IMR-90 (cell line): Measurements from ENCODE around the gene CFAP43.

Source experiments
- CEBPB ChIP-seq: IDR thresholded peaks from 2 replicates; pipeline ENCODE4 v1.6.1; 2012; ENCODE audit warnings: low read depth, low read length, improper control_type of control experiment
- CHD1 ChIP-seq: IDR thresholded peaks from 2 replicates; pipeline ENCODE4 v1.6.1; 2012; ENCODE audit warnings: low read depth, low read length, improper control_type of control experiment
- MAFK ChIP-seq: IDR thresholded peaks from 2 replicates; pipeline ENCODE4 v1.6.1; 2012; ENCODE audit warnings: low read depth, low read length, improper control_type of control experiment
- MAZ ChIP-seq: IDR thresholded peaks from 2 replicates; pipeline ENCODE4 v1.6.1; 2012; ENCODE audit warnings: low read depth, mild to moderate bottlenecking, low read length, improper control_type of control experiment, moderate library complexity, borderline replicate concordance
- MXI1 ChIP-seq: IDR thresholded peaks from 2 replicates; pipeline ENCODE4 v1.6.1; 2012; ENCODE audit warnings: low read depth, mild to moderate bottlenecking, low read length, moderate library complexity, borderline replicate concordance
- POLR2A ChIP-seq: IDR thresholded peaks from 2 replicates; pipeline ENCODE4 v1.6.1; 2012; ENCODE audit warnings: mild to moderate bottlenecking, low read depth, low read length
- RAD21 ChIP-seq: IDR thresholded peaks from 2 replicates; pipeline ENCODE4 v1.6.1; 2012; ENCODE audit warnings: low read length, improper control_type of control experiment
- RCOR1 ChIP-seq: IDR thresholded peaks from 2 replicates; pipeline ENCODE4 v1.6.1; 2012; ENCODE audit warnings: mild to moderate bottlenecking, low read length, improper control_type of control experiment; ENCODE audit not compliant: insufficient replicate concordance
- RFX5 ChIP-seq: IDR thresholded peaks from 2 replicates; pipeline ENCODE4 v1.8.0; 2012; ENCODE audit warnings: low read depth, mild to moderate bottlenecking, low read length, moderate library complexity
- TF ChIP-seq, protein P1 (sequence below): conservative IDR thresholded peaks from 2 replicates; pipeline ENCODE4 v1.5.1; 2012; ENCODE audit warnings: mild to moderate bottlenecking, low read depth, low read length, improper control_type of control experiment
- TF ChIP-seq, protein P2 (sequence below): fragments of 150-350 bp; IDR thresholded peaks from 2 replicates; pipeline ENCODE4 v1.6.1; 2017; ENCODE audit warnings: mild to moderate bottlenecking, antibody characterized with exemption, low read length, low read depth
- TF ChIP-seq, protein P3 (sequence below): fragments of 150-350 bp; IDR thresholded peaks from 2 replicates; pipeline ENCODE4 v1.6.1; 2016; ENCODE audit warnings: low read depth, mild to moderate bottlenecking, low read length, moderate library complexity, borderline replicate concordance

DNA sequence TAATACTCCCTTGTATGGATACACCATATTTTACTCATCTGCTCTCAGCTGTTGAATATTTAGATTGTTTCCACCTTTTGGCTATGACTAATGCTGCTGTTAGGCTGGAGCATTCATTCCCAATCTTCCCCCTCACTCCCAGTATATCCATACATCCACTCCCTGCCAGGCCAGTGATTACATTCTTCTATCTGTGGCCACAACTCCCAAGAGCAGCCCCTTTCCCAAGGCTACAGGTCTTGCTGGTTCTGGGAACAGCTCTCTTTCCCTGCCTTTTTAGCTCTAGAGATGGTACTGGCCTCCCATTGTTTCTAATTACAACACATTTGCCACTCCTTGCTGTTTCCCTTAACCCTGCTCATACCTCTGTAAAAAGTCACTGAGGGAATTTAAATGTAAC, 82.0 kb downstream of the CFAP43 start:
- TF ChIP-seq, protein P1, sequence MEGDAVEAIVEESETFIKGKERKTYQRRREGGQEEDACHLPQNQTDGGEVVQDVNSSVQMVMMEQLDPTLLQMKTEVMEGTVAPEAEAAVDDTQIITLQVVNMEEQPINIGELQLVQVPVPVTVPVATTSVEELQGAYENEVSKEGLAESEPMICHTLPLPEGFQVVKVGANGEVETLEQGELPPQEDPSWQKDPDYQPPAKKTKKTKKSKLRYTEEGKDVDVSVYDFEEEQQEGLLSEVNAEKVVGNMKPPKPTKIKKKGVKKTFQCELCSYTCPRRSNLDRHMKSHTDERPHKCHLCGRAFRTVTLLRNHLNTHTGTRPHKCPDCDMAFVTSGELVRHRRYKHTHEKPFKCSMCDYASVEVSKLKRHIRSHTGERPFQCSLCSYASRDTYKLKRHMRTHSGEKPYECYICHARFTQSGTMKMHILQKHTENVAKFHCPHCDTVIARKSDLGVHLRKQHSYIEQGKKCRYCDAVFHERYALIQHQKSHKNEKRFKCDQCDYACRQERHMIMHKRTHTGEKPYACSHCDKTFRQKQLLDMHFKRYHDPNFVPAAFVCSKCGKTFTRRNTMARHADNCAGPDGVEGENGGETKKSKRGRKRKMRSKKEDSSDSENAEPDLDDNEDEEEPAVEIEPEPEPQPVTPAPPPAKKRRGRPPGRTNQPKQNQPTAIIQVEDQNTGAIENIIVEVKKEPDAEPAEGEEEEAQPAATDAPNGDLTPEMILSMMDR: no peak
- no peak for TF ChIP-seq CHD1
- TF ChIP-seq, protein P2, sequence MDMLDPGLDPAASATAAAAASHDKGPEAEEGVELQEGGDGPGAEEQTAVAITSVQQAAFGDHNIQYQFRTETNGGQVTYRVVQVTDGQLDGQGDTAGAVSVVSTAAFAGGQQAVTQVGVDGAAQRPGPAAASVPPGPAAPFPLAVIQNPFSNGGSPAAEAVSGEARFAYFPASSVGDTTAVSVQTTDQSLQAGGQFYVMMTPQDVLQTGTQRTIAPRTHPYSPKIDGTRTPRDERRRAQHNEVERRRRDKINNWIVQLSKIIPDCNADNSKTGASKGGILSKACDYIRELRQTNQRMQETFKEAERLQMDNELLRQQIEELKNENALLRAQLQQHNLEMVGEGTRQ: no peak
- TF ChIP-seq MAFK: no peak
- no peak for TF ChIP-seq POLR2A
- TF ChIP-seq RFX5: no peak
- no peak for TF ChIP-seq RCOR1
- no peak for TF ChIP-seq MXI1
- no peak for TF ChIP-seq MAZ
- no peak for TF ChIP-seq CEBPB
- TF ChIP-seq, protein P3, sequence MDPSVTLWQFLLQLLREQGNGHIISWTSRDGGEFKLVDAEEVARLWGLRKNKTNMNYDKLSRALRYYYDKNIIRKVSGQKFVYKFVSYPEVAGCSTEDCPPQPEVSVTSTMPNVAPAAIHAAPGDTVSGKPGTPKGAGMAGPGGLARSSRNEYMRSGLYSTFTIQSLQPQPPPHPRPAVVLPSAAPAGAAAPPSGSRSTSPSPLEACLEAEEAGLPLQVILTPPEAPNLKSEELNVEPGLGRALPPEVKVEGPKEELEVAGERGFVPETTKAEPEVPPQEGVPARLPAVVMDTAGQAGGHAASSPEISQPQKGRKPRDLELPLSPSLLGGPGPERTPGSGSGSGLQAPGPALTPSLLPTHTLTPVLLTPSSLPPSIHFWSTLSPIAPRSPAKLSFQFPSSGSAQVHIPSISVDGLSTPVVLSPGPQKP: no peak
- TF ChIP-seq RAD21: no peak
